ENCODE measurements around the gene CFAP298.

CFAP298 gene

GRCh38 chr21:32597205-32597604 lies 15.0 kb downstream of the CFAP298 start:
- no peak for DNase-seq

- DNase-seq, result no peak
These were observed 16.7 kb downstream of the CFAP298 start for GRCh38 chr21:32595431-32595830.

GRCh38 chr21:32593690-32594089 lies 18.5 kb downstream of the CFAP298 start:
- no peak for DNase-seq

GRCh38 chr21:32592929-32593502 lies 19.2 kb downstream of the CFAP298 start:
- DNase-seq, result no peak

- no peak for DNase-seq
These were observed 22.0 kb downstream of the CFAP298 start for GRCh38 chr21:32590130-32590529.

- DNase-seq, result no peak
These were observed 24.5 kb downstream of the CFAP298 start for GRCh38 chr21:32587651-32588050.

- no peak for DNase-seq
These were observed 25.1 kb downstream of the CFAP298 start for GRCh38 chr21:32587120-32587519.

GRCh38 chr21:32585970-32586369 lies 26.2 kb downstream of the CFAP298 start:
- DNase-seq, result no peak

- no peak for DNase-seq
These were observed 27.0 kb downstream of the CFAP298 start, which contains the start of gene TCP10L for GRCh38 chr21:32585042-32585710. Gene TCP10L, minus strand, starts transcription at chr21:32585523. Its CDS starts 1,219 bp downstream, at chr21:32584304.

- no peak for DNase-seq
These were observed 27.7 kb downstream of the CFAP298 start for GRCh38 chr21:32584472-32584871.

GRCh38 chr21:32581732-32582131 lies 30.4 kb downstream of the CFAP298 start:
- DNase-seq, result no peak

- no peak for DNase-seq
These were observed 31.2 kb downstream of the CFAP298 start for GRCh38 chr21:32580949-32581348.

- DNase-seq, result no peak
These were observed 34.0 kb downstream of the CFAP298 start for GRCh38 chr21:32578107-32578691.

- DNase-seq, result no peak
These were observed 36.2 kb downstream of the CFAP298 start for GRCh38 chr21:32576011-32576410.

GRCh38 chr21:32574946-32575925 lies 36.9 kb downstream of the CFAP298 start:
- no peak for DNase-seq

GRCh38 chr21:32572574-32573420 lies 39.4 kb downstream of the CFAP298 start:
- no peak for DNase-seq

- no peak for DNase-seq
These were observed 41.7 kb downstream of the CFAP298 start for GRCh38 chr21:32570456-32570855.

GRCh38 chr21:32569261-32570230 lies 42.6 kb downstream of the CFAP298 start:
- DNase-seq, result peak; percentile 74 to 76

- no peak for DNase-seq
These were observed 44.6 kb downstream of the CFAP298 start for GRCh38 chr21:32567626-32568025.

- no peak for DNase-seq
These were observed 45.3 kb downstream of the CFAP298 start for GRCh38 chr21:32566741-32567389.

Measured in activated CD4-positive, alpha-beta T cell treated with anti-CD3 and anti-CD28 coated beads, Interleukin-2, amount 50 U/mL, for 4 hours (primary cell).